ENCODE measurements around the gene LPAR1.

DNA sequence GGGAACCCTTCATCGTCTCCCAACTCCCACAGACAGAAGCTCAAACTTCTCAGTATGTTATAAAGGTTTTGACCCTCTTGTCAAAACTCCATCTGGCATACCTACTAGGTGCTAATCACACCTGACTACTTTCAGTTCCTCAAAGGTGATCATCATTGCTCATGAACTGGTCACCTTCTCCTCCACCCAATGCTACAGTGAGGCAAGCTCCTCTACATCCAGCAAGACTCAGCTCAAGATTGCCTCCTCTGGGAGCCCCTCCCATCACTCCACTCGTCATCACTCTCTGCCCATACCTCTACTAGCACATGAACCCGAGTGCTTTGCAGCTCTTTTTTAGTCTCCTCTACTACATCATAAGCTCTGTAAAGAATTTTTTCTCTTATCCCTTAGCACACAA, 102.4 kb downstream of the LPAR1 start:
- TF ChIP-seq CTCF (IDR thresholded peaks at IDR 0.05) (no peak), CREM (CRISPR knock-in tag; IDR thresholded peaks at IDR 0.05) (no peak), FOXJ3 (CRISPR knock-in tag; IDR thresholded peaks at IDR 0.05; ENCODE audit: borderline replicate concordance) (no peak)
